ENCODE measurements around the gene GGTA1. TPM values are rescaled to one million over a fixed set of nuclear protein-coding genes. Genes with fewer than 3 reads are reported as not detected.

GGTA1 gene
- total RNA-seq, 1 donor from 2014 or later: 0.64 TPM

DNA sequence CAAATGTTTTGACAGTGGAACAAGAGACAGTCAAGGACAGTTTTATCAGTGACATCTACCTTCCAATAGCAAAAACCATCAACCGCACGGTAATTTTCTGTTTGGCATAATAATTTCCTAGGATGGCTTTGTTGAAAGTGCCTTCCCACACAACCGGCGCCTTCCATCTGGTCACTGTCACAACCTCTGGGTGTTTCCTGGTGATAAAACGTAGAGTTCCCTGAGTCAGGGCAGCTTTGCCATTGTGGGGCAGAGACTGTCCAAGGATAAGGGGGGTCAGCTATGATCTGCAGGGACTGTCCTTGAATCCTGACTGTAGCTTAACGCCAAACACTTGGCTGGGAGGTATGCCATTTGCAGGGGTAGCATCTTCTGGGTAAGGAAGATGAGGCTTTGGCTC lies 47.6 kb downstream of the GGTA1 start:
- Mint-ChIP-seq H3K27me3 (ENCODE audit: unreplicated experiment) (peaks cover 53% of the 10 kb centered on the region), H3K27ac (ENCODE audit: unreplicated experiment) (no peak overlapping the region), H3K4me3 (ENCODE audit: unreplicated experiment) (no peak overlapping the region), H3K36me3 (ENCODE audit: unreplicated experiment) (no peaks in the 10 kb centered on the region), H3K4me1 (ENCODE audit: unreplicated experiment) (peaks cover 7% of the 10 kb centered on the region), H3K9me3 (ENCODE audit: unreplicated experiment) (no peaks in the 10 kb centered on the region)
- no peak for DNase-seq (ENCODE audit: extremely low spot score, unreplicated experiment)
- TF ChIP-seq, protein P1, sequence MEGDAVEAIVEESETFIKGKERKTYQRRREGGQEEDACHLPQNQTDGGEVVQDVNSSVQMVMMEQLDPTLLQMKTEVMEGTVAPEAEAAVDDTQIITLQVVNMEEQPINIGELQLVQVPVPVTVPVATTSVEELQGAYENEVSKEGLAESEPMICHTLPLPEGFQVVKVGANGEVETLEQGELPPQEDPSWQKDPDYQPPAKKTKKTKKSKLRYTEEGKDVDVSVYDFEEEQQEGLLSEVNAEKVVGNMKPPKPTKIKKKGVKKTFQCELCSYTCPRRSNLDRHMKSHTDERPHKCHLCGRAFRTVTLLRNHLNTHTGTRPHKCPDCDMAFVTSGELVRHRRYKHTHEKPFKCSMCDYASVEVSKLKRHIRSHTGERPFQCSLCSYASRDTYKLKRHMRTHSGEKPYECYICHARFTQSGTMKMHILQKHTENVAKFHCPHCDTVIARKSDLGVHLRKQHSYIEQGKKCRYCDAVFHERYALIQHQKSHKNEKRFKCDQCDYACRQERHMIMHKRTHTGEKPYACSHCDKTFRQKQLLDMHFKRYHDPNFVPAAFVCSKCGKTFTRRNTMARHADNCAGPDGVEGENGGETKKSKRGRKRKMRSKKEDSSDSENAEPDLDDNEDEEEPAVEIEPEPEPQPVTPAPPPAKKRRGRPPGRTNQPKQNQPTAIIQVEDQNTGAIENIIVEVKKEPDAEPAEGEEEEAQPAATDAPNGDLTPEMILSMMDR (IDR thresholded peaks at IDR 0.05): no peak

DNA sequence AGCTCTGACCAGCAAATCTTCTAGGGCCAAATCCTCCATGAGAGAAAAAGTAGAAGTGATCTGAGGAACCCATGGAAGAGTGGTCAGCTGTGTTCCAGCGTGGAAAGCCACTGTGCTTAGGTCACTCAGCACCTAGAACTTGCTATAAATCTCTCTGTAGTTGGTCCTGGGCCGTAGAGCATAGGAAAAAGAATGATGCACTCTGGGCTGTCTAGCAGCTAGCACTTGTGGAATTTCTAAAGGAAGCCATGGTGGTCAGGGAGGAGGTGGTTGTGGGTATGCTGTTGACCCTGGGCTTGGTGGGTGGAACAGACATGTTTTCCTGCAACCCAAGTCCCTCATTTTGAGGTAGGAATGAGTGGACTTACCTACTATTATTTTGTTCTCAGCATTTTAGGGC lies 48.1 kb downstream of the GGTA1 start:
- peaks cover 8% of the 10 kb centered on the region for H3K4me1 Mint-ChIP-seq (ENCODE audit: unreplicated experiment)

DNA sequence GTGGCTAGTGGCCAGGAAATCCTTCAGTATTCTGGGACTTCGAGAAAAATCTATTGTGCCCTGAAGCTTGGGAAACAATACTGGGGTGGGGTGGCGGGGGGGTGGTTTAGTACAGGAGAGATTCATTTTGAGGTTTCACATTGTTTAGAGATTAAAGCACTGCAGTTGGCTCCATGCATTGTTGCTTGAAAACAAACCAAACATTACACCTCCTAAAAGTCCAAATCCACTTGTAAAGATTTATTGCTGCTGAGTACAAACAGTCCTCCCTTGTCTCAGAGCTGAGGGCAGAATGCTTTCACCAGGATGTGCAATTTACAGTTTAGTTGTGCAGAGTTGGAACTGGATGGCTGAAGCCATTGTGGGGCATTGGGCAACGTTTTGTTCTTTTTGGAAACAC lies 49.4 kb downstream of the GGTA1 start:
- H3K27me3 Mint-ChIP-seq (ENCODE audit: unreplicated experiment): peaks cover 60% of the 10 kb centered on the region
- peaks cover 8% of the 10 kb centered on the region for H3K4me1 Mint-ChIP-seq (ENCODE audit: unreplicated experiment)
- DNase-seq (ENCODE audit: extremely low spot score, unreplicated experiment): no peak
- no peaks in the 10 kb centered on the region for H3K36me3 Mint-ChIP-seq (ENCODE audit: unreplicated experiment)
- H3K9me3 Mint-ChIP-seq (ENCODE audit: unreplicated experiment): no peaks in the 10 kb centered on the region
- TF ChIP-seq, protein P1 (IDR thresholded peaks at IDR 0.05): no peak
- no peak overlapping the region for H3K4me3 Mint-ChIP-seq (ENCODE audit: unreplicated experiment)
- H3K27ac Mint-ChIP-seq (ENCODE audit: unreplicated experiment): no peak overlapping the region

More for the DNA sequence above, 48.1 kb downstream of the GGTA1 start:
- H3K9me3 Mint-ChIP-seq (ENCODE audit: unreplicated experiment): no peaks in the 10 kb centered on the region
- H3K4me3 Mint-ChIP-seq (ENCODE audit: unreplicated experiment): no peak overlapping the region
- H3K27ac Mint-ChIP-seq (ENCODE audit: unreplicated experiment): no peak overlapping the region
- no peak for DNase-seq (ENCODE audit: extremely low spot score, unreplicated experiment)
- no peaks in the 10 kb centered on the region for H3K36me3 Mint-ChIP-seq (ENCODE audit: unreplicated experiment)
- TF ChIP-seq, protein P1 (IDR thresholded peaks at IDR 0.05): no peak
- peaks cover 52% of the 10 kb centered on the region for H3K27me3 Mint-ChIP-seq (ENCODE audit: unreplicated experiment)

DNA sequence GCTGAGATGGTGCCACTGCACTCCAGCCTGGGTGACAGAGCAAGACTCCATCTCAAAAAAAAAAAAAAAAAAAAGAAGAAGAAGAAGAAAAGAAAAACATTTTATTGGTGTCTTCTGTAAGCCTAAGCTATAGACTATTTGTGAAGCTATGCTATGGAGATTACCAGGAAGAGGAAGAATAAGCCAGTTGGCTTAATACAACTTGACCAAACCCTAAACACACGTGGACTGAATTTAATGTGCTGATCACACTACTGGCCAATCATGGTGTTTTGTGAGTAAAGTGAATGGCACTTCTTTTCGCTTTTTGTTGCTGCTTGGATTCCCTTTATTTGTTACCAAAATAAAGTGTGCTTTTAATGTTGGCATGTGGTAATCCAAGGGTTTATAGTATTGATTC lies 49.9 kb downstream of the GGTA1 start:
- H3K4me1 Mint-ChIP-seq (ENCODE audit: unreplicated experiment): peaks cover 8% of the 10 kb centered on the region
- peaks cover 59% of the 10 kb centered on the region for H3K27me3 Mint-ChIP-seq (ENCODE audit: unreplicated experiment)
- no peaks in the 10 kb centered on the region for H3K9me3 Mint-ChIP-seq (ENCODE audit: unreplicated experiment)
- no peak for DNase-seq (ENCODE audit: extremely low spot score, unreplicated experiment)
- H3K4me3 Mint-ChIP-seq (ENCODE audit: unreplicated experiment): no peak overlapping the region
- no peak overlapping the region for H3K27ac Mint-ChIP-seq (ENCODE audit: unreplicated experiment)
- TF ChIP-seq, protein P1 (IDR thresholded peaks at IDR 0.05): no peak
- no peaks in the 10 kb centered on the region for H3K36me3 Mint-ChIP-seq (ENCODE audit: unreplicated experiment)

DNA sequence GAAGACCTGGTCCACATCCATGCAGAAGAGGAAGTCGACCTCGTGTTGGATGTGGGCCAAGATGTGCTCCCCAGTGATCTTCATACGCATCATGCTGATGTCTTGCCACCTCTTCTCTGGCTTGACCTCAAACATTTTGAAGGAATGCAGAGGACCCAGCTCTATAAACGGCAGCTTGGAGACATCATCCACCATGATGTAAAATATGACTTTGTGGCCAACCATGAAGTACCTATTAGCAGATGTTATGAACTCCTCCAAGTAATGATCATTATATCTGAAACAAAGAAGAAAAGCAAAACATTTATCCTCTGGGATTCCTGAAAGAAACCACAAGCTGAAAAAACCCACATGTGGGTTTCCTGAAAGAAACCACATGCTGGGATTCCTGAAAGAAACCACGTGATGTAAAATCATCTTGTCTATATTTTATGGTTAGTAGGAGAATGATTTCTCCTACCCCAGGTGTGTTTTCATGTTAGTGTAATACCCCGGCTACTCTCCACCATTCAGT lies 52.3 kb downstream of the GGTA1 start:
- H3K27me3 Mint-ChIP-seq (ENCODE audit: unreplicated experiment): peaks cover 74% of the 10 kb centered on the region
- TF ChIP-seq, protein P1 (IDR thresholded peaks at IDR 0.05): no peak
- no peak overlapping the region for H3K27ac Mint-ChIP-seq (ENCODE audit: unreplicated experiment)
- no peaks in the 10 kb centered on the region for H3K9me3 Mint-ChIP-seq (ENCODE audit: unreplicated experiment)
- H3K4me3 Mint-ChIP-seq (ENCODE audit: unreplicated experiment): no peak overlapping the region
- H3K4me1 Mint-ChIP-seq (ENCODE audit: unreplicated experiment): peaks cover 8% of the 10 kb centered on the region
- no peaks in the 10 kb centered on the region for H3K36me3 Mint-ChIP-seq (ENCODE audit: unreplicated experiment)
- DNase-seq (ENCODE audit: extremely low spot score, unreplicated experiment): no peak
